Epithelial cell of esophagus (primary cell): ENCODE data around the gene OR6K6.
A peak's percentile ranks its signal among the peaks of the same experiment; 100 is the strongest.

Experiments used
- DNase-seq: peaks from one replicate; pipeline ENCODE4 v3.0.0; 2010; ENCODE audit warnings: low read depth
- H3K4me3 ChIP-seq: 2 replicates; pipeline ENCODE4 v1.5.1; 2011; ENCODE audit warnings: mild to moderate bottlenecking, low read length, control low read depth
- TF ChIP-seq, protein P1 (sequence below): IDR thresholded peaks from 2 replicates; pipeline ENCODE4 v1.5.1; 2011; ENCODE audit warnings: low read depth, mild to moderate bottlenecking, low read length, control low read depth, inconsistent platforms; ENCODE audit not compliant: insufficient read depth; ENCODE audit errors: missing control alignments

The OR6K6 gene

DNA sequence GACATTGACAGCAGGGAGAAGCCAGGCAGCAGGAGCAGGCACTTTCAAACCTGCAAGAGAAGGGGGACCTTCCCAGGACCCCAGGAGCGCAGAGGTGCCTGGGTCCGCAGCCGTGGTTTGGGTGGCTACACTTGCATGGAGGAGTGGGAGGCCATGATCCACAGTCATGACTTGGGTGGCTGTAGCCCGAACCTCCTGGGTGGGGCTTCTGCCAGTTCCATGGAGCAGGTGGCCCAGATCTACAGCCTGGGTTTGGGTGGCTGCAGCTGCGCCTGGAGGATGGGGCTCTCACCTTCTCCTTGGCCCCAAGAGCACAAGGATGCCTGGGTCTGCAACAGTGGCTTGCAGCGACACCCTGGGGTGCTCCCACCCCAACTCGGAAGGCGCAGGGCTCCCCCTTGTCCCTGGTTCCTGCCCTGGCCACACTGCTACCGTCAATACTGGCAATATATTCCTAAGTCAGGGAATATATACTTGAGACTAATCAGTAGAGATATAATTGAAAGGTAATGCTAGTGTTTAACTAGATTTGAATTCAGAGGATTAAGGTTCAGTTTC, 2.3 kb upstream of the OR6K6 start:
- TF ChIP-seq, protein P1, sequence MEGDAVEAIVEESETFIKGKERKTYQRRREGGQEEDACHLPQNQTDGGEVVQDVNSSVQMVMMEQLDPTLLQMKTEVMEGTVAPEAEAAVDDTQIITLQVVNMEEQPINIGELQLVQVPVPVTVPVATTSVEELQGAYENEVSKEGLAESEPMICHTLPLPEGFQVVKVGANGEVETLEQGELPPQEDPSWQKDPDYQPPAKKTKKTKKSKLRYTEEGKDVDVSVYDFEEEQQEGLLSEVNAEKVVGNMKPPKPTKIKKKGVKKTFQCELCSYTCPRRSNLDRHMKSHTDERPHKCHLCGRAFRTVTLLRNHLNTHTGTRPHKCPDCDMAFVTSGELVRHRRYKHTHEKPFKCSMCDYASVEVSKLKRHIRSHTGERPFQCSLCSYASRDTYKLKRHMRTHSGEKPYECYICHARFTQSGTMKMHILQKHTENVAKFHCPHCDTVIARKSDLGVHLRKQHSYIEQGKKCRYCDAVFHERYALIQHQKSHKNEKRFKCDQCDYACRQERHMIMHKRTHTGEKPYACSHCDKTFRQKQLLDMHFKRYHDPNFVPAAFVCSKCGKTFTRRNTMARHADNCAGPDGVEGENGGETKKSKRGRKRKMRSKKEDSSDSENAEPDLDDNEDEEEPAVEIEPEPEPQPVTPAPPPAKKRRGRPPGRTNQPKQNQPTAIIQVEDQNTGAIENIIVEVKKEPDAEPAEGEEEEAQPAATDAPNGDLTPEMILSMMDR = no peak
- DNase-seq = no peak
- no peak overlapping the region for H3K4me3 ChIP-seq

DNA sequence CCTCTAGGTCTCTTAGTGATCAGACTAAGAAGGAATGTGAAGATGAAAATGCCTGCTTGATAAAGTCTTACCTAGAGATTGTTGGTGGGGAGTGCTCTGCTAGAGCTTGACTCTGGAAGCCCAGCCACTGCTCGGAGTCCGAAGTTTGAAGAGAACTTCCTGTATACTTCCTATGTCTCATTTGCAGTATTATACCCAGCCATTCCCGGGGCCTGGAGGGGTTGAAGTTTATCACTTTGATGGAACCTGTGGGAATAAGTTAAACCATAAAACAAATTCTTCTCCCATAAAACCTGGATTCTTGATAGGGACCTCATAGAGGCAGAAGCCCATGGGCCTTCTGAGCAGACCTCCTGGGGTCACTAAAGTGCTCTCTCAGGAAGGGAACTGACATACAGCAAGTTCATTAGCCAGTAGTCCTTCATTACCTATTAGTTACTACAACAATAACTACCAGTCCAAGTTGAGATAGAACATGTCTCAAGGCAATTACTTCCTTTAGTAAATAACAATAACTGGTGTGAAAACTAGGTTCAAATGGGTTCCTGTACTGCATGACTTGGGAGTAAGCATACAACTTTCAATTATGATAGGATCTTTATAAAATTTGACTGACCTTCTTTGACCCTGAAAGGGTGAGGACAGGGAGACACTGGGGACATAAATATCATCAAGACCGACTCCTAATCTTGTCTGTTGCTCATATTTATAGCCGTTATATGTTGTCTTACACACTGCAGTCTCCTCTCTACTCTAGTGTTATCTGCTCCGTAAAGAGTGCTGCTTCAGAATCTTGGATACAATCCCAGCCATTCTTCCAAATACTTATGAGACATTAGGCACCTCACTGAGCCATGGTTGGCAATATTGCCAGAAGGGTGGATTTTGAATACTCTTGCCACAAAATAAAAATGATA, 17.7 kb downstream of the OR6K6 start, which contains the start of gene OR6N1:
Gene OR6N1, minus strand, starts transcription at position 246 of the 917 bp plus-strand sequence. CDS start 5,513 bp downstream, outside the sequence.
- no peak within 1 kb of the TSS for H3K4me3 ChIP-seq
- TF ChIP-seq, protein P1 = no peak
- no peak for DNase-seq

DNA sequence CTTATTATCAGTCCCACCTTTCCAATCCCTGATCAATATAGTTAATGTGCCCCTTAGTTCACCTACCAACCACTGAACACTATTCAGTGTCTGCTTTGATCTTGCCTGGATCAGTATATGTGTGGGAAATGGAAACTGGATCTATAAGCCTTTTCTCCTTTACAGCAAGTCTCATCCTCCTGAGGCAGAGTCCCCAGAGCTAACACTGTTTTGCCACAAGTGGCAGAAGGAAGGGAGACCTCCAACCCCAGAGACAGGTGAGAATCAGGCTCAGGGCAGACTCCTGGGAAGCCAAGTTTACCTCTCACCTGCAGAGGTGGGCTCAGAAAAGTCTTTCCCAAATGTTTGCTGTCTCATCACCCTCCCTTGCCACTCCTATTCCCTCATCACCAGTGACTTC, 26.6 kb downstream of the OR6K6 start, which contains the start of gene OR6N2:
Gene OR6N2, minus strand, starts transcription at position 101 of the 400 bp plus-strand sequence. CDS start 3,569 bp downstream, outside the sequence.
- H3K4me3 ChIP-seq = no peak within 1 kb of the TSS
- DNase-seq = no peak
- TF ChIP-seq, protein P1 = no peak

DNA sequence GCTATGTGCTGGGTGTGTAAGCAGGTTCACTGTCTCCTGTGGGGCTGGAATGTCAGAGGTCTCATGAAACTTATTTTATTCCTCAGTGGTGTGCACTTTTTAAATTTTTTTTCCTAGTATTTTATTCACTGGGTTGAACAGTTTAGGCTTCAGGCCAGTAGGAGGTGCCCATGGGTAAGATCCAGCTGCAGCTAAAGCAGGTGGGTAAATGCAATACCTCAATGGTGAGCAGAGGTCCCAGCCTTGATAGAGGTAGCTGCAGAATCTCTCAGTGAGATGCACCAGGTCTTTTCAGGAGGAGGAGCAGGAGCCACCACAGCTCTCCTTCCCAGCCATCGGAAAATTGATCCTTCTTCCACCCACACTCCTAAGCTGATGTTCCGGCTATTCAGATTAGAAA, 39.1 kb downstream of the OR6K6 start:
- DNase-seq = peak; percentile 5
- TF ChIP-seq, protein P1 = peak; percentile 20
- no peak overlapping the region for H3K4me3 ChIP-seq

DNA sequence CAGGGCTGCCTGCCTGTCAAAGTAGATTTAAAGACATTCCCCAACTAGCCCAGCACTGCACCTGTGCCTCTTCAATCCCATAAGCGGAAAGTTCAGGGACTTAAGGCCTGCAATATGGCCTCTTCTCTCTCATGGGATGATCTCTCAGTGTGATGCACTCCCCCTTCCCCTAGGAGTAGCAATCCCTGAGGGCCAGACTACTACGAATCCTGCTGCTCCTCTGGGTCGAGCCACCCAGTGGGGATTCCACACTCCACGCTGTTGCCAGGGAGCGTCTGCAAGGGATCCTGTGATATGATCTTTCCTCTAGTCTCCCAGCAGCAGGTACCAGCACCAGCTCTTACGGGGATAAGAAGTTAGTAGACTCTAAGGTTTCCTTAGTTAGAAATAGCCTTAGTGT, 39.7 kb downstream of the OR6K6 start:
- DNase-seq = no peak

DNA sequence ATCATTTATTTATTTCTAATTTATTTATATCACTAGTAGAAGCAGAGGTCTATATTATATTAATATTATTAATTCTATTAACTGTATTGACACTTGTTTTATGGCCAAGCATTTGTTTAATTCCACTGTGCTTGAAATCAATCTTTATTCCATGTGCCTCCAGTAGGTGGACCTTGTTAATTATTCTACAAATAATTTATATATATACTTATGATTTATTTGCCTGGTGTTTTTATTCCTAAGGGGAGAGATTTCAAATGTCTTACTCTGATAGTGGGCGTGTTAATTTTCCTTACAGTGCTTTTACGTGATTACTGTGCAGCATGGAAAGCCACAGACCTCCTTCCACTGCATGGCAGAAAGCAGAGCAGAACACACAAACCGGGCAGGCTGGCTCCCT, 44.0 kb downstream of the OR6K6 start:
- TF ChIP-seq, protein P1 = peak; percentile 5
- no peak overlapping the region for H3K4me3 ChIP-seq
- DNase-seq = peak; percentile 8

More for the DNA sequence above, 39.7 kb downstream of the OR6K6 start:
- TF ChIP-seq, protein P1 = no peak
- no peak overlapping the region for H3K4me3 ChIP-seq
